GM21717 (cell line): ENCODE measurements around the gene SSTR3.
"Not testable (repeated sequence)": the region's sequence is repeated elsewhere in the genome, so short reads cannot be mapped to it uniquely, and the experiment has no call there.

Experiments used
- ATAC-seq: cut with Tn5 transposase; IDR thresholded peaks from one replicate; pipeline ENCODE4 v1.9.1; 2021; ENCODE audit warnings: mild to moderate bottlenecking, moderate library complexity; ENCODE audit not compliant: unreplicated experiment

The SSTR3 gene

DNA sequence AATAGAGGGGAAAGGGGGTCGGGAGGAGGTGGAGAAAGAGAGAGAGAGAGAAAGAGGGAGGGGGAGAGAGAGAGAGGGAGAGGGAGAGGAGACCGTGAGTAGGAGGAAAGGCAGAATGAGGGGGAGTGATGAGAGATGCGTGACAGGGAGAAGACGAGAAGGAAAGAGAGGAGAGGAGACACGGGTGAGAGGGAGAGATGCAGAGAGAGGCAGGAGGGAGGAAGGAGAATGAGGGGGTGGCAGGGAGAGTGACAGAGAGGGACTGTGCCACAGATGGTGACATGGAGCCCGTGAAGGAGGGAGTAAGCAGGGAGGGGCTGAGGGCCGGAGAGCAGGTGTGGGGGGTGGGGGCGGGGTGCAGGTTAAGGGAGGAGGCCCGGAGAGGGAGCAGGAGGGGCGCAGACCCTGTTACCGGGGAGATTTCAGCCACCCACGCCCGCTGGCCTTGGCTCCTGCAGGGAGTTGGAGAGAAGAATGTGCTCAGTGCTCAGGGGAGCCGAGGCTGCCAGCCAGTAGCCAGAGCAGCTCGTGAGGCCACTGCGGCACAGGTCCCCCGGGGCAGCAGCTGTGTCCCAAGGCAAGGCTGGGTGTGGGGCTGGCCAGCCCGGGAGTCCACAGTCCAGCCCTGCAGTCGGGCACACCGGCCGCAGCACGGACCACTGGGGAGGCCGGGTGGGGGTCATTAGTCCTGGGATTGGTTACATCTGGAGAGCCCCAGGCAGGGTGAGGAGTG, at the start of gene SSTR3:
Gene SSTR3 (minus strand): TSS at position 304 of the 733 bp plus-strand sequence. CDS start 4,674 bp downstream, outside the sequence.
- no peak for ATAC-seq

DNA sequence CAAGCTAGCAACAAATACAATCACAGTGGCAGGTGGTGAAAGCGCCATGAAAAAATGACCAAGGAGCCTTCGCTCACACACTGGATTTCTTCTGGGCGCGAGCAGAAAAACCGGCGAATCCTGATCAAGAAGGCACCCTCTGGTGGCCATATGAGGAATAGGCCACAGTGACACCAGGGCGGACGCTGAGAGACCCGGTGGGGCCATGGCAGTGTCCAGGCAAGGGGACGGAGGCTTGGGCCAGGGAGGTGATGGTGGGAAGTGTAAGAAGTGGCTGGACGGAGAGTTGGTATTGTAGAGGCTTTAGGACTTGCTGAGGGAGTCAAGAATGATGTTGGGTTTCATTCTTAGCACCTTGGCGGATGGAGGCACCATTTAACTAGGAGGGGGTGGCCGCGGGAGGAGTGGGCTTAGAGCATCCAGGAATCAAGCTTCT, 48.6 kb upstream of the SSTR3 start:
- ATAC-seq, result no peak

DNA sequence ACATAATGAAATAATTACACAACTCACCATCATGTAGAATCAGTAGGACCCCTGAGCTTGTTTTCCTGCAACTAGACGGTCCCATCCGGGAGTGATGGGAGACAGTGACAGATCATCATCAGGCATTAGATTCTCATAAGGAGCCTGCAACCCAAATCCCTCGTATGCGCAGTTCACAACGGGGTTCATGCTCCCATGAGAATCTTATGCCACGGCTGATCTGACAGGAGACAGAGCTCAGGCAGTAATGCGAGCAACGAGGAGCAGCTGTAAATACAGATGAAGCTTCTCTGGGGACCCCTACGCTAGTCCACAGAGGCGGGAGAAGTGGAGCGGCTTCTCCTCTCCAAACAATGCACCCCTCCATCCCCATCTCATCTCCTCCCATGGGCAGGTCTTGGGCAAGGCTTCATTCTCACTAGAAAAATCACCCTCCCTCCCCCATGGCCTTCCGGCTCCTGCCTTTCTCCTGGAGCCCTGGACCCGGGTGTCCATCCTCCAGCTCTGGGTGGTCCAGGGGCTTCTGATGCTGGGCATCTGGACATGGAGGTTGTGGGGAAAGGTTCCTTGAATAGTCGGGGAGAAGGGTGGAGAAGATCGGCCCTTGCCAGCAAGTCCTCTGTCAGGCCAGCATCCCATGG, 48.0 kb upstream of the SSTR3 start:
- ATAC-seq, result no peak

DNA sequence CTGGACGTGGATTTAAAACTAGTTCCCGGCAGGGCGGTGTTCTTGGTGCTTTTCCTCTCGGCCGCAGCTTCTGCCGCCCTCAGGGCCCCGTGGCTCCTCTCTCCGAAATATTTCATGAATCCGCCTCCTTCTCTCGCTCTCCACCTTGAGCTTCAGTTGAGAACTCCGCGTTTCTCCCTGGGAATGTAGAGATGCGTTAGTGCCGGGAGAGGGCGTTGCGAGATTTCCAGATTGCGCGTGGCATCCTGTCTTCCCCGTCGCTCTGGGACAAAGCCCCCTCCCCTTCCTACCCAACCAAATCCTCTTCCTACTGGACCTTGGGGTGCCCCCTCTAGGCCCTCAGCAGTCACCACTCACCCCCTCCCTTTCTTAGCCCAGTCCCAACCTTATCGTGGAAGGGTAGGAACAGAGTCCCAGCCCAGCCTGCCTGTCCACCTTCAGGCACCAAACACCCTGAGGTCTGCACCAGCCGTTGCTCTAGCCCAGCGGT, 47.3 kb upstream of the SSTR3 start:
- no peak for ATAC-seq

DNA sequence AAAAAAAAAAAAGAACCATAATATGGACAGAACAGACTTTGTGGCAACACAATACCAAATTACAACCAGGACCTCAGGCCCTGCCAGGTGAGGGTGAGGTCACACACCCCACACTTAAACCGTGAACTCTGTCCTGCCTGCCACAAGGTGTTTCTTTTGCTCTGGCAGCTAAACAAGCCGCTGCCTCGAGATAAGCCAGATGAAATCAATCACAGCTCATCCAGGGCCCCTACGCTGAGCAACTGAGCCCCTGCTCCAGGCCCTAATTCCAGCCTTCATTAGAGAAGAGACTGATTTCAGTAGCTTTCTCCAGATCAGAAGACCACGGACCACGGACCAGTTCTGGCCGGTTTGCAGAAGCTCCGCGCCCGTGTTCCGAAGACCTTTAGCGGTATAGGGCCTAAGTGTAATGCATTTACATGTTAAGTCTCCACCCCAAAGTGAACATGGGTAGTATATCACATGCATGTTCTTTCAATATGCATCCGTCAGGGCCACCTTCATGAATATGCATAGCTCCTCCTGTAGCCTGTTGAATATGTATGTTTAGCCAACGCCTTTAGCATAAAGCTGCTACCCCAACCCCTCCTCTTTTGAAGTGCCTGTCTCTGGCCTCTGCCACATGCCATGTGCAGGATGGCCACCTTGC, 46.6 kb upstream of the SSTR3 start:
- ATAC-seq, result no peak

DNA sequence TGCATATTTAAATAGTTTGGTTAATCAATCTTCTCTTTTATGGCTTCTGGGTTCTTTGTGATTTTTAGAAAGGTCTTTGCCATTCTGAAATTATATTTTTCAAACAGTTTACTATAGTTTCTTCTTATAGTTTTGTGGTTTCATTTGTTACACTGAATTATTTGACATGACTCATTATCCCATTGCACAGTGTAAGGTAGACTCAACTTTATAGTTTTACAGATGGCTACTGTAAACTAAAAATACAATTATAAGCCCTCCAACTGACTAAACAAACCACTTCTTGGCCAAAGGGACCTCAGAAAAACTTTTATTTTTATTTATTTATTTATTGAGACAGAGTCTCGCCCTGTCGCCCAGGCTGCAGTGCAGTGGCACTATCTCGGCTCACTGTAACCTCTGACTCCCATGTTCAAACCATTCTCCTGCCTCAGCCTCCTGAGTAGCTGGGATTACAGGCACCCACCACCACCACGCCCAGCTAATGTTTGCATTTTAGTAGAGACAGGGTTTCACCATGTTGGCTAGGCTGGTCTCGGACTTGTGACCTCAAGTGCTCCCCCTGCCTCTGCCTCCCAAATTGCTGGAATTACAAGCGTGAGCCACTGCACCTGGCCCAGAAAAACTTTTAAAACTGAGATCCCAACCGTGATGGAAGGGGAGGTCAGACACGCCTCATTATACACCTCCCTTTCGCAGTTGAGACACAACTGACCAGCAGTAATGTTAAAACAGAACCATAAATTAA, 45.9 kb upstream of the SSTR3 start:
- ATAC-seq, result no peak

DNA sequence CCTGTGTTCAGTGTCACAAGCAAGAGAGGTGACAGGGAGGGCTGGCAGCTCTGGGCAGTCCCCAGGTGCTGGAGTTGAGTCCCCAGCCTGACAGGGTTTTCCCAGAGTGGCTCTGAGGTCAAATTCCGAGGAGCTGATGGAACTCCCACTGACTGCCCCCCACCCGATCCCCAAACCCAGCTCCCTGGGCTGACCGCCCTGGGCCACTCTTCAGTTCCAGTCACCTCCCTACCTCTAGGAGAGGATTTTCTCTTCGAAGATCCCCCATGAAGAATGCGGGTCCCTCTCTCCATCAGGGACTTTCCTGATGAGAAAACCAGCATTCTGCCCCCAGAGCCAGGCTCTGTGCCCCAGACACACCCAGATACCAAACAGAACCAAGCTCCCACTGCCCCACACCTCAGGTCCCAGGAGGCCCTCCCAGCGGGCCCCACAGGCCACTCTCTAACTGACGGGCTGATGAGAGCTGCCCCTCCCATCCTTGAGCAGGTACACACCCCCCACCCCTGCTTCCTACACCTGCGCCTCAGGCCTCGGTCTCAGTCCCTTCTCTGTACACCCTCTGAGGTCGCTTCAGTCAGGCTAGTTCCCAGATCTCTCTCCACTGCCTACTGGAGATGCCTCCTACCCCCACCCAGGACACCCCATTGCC, 43.9 kb upstream of the SSTR3 start:
- ATAC-seq, result no peak

DNA sequence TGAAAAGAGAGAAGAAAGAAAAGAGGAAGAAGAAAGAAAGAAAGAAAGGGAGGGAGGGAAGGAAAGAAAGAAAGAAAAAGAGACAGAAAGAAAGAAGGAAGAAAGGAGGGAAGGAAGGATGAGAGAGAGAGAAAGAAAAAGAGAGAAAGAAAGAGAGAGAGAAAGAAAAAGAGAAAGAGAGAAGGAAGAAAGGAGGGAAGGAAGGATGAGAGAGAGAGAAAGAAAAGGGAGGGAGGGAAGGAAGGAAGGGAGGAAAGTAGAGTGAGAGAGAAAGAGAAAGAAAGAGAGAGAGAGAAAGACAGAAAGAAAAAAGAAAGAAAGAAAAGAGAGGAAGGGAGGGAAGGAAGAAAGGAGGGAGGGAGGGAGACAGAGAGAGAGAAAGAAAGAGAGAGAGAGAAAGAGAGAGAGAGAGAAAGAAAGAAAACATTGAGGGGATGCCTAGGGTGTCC, 43.3 kb upstream of the SSTR3 start:
- no peak for ATAC-seq

DNA sequence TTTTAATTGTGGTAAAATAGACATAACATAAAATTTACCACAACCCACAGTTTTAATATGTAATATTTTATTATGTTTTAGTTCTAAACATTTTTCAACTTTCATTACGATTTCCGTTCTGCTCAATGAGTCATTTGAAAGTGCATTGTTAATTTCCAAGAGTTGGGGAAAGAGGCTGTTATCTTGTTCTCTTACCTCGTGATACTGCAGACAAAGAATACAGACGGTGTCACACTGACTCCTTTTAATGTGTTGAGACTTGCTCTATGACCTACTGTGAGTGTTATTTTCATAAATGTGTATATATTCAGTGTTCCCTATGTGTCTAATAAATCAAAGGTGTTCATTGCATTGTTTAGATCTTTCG, 42.6 kb upstream of the SSTR3 start:
- no peak for ATAC-seq

DNA sequence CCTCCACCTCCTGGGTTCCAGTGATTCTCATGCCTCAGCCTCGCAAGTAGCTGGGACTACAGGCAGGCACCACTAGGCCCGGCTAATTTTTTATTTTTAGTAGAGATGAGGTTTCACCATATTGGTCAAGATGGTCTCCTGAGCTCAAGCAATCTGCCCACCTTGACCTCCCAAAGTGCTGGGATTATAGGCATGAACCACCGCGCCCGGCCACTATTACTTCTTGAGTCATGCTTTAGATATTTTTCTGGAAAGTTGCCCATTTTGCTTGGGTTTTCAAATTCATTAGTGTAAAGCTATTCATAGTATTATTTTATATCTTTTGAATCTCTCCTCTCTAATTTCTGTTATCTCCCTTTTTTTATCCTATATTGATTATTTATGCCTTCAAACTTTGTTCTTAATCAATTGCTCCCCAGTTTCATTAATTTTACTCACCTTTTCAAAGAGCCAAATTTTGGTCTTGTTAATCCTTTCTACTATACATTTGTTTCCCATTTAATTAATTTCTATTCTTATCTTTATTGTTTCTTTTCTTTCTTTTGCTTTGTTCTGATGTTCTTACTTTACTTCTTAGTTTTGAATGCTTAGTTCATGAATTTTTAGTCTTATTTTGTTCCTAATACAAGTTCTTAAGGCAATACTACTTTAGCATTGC, 42.1 kb upstream of the SSTR3 start:
- no peak for ATAC-seq

DNA sequence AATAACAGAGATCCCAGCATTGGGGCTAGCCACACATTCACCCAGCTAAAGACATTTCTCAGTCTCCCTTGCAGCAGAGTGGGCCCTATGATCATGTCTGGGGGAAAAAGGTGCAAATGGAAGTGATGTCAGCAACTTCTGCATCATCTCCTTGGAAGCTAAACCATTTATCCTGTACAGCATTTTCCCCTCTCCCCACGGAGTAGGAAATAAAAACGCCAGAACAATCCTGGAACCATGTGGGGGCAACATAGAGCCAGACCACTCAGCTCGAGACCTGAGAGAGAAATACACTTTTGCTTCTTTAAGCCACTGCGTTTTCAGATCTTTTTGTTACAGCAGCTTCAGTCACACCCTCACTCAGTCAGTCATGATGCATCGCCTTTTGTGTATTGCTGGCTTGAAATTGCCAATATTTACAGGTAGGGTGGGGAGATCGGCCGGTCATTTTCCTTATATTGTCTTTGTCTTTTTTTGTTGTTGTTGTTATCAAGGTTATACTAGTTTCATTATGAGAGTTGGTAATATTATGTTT, 40.9 kb upstream of the SSTR3 start:
- no peak for ATAC-seq

DNA sequence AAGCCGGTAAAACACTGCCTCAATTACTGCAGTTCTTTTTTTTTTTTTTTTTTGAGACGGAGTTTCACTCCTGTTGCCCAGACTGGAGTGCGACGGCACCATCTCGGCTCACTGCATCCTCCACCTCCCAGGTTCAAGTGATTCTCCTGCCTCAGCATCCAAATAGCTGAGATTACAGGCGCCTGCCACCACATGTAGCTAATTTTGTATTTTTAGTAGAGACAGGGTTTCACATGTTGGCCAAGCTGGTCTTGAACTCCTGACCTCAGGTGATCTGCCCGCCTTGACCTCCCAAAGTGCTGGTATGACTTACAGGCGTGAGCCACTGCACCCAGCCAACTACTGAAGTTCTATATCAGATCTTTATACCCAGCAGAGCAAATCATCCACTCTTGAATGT, 39.6 kb upstream of the SSTR3 start:
- not testable (repeated sequence) for ATAC-seq

DNA sequence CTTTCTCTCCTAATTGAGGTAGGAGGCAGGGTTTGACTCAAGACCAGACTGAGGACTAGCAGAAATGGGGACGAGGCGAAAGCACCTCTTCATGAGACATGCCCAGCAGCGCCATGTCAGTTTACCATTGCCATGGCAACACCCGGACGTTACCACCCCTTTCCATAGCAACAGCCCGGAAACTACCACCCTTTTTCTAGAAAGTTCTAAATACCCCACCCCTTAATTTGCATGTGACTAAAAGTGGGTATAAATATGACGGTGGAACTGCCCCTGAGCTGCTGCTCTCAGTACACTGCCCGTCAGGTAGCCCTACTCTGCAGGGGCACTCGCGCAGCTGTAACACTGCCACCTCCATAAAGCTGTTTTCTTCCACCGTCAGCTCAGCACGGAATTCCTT, 37.7 kb upstream of the SSTR3 start:
- ATAC-seq, result no peak

DNA sequence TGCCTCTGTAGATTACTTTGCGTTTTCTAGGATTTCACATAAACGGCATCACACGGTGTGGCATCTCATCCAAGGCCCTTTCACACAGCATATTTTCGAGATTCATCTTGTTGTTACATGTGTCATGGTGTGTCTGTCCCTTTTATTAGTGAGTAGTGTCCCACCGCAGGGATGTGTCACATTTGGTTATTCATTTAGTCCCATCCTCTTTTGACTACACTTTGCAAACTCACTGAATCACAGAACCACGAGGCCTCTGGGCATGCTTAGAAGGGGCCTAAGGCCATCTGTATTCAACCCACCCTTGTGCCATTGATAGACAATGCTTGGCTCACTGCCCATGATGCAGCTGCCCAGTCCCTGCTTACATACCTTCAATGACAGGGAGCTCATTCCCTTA, 36.0 kb upstream of the SSTR3 start:
- ATAC-seq, result no peak

DNA sequence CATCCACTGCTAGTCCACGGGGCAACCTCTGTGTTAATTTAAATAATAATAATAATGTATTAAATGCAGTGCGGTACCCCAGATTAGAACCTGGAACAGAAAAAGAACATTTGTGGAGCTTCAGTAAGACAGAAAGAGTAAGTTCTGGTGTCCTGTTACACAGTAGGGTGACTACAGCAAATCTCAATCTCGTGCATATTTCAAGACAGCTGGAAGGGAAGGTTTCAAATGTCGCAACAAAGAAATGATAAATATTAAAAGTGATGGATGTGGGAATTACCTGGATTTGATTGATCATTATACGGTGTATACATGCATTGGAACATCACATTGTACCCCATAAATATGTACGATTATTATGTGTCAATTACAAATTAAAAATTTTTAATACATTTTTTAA, 33.5 kb upstream of the SSTR3 start:
- ATAC-seq, result no peak

DNA sequence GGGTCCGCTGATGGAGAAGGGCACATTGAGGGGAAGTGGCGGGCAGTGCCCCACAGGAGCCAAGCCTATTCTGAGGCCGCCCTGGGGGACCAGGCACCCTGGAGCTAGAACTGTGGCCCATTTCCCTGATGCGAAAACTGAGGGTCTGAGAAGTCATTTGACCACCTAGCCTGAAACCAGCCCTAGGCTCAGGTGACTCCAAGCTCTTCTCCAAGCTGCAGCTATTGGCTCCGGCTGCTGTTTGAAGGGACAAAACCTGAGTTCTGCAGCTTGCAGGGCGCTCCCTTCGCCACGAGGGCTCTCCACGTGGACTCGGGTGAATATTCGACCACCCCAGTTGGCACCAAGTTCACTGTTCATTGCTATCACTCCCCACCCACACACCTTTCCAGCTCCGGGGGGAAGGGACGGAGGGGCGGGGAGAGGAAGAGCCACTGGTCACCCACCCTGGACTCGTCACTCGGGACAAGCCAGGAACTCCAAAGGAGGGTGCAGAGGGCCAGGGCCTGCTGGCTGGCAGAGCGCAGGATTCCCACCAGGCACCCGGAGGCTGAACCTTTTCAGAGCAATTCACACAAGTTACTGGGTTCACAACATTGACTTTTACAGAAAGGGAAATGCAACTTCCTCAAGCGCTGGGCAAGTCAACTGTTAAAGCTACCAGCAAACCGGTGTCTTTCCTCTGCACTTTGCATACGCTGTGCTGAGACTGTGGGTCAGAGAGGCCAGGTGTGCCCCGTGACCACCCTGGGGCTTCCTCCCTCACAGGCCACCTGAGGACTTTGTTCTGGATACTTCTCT, 32.8 kb upstream of the SSTR3 start:
- ATAC-seq, result no peak

DNA sequence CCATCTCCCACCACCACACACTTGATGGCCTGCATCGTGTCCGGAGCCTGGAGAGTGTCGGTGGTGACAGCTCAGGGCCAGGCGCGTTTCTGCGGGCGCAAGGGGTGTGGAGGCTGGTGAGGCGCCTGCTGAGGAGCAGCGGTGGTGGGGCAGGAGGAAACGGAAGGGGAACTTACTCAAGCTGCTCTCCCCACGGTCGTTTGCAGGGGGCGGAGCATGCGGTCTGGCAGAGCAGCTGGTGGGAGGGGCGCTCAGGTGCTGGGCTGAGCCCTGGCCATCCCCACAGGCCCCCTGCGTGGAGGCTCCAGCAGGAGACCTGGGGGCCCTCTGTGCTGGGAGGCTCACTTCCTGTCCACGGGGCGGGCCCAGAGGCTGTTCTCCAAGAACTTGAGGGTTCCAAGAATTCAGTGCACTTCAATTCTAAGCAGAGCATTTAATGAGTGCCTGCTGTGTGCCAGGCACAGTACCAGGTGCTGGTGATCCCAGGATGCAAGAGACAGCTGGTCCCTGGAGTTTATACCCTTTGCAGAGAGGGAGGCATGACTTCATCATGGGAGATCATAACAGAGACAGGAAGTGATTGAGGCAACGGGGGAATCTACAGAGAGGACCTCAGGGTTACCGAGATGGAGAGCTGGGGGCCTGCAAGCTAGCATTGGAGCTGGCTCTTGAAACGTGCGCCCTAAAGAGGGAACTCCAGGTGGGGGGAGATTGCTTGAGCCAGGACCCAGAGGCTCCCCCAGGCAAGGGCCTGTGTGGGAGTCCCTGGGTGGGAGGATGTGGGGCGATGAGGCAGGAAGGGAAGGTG, 32.0 kb upstream of the SSTR3 start, which contains the start of gene RAC2:
Gene RAC2 (minus strand): TSS at position 156 of the 808 bp plus-strand sequence. CDS start 121 bp downstream, at position 35.
- ATAC-seq, result peak; percentile 41
